ENCODE results near the gene NKAIN2. TPM values are rescaled to one million over a fixed set of nuclear protein-coding genes. Genes with fewer than 3 reads are reported as not detected.

The NKAIN2 gene
- total RNA-seq, 1 experiment from 2014 or later = 2.7 TPM

DNA sequence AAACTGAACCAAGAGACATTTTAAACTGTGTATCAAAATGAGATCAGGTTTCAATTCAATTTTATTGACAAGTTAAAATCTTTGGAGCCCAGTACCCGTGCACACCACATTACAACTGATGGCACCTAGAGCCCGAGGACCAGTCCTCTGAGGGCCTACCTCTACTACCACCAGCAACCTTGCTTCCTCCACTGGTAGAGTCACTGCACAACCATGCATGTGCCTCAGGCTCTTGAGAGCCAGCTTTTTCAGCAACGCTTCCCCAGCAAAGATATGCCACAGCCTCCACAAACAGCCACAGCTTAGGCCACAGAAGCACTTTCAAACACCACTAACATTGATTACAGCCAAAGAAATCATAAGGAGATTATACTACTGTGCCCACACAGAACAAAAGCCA lies 830.0 kb downstream of the NKAIN2 start:
- DNase-seq (ENCODE audit: unreplicated experiment) = no peak
- TF ChIP-seq, protein P1, sequence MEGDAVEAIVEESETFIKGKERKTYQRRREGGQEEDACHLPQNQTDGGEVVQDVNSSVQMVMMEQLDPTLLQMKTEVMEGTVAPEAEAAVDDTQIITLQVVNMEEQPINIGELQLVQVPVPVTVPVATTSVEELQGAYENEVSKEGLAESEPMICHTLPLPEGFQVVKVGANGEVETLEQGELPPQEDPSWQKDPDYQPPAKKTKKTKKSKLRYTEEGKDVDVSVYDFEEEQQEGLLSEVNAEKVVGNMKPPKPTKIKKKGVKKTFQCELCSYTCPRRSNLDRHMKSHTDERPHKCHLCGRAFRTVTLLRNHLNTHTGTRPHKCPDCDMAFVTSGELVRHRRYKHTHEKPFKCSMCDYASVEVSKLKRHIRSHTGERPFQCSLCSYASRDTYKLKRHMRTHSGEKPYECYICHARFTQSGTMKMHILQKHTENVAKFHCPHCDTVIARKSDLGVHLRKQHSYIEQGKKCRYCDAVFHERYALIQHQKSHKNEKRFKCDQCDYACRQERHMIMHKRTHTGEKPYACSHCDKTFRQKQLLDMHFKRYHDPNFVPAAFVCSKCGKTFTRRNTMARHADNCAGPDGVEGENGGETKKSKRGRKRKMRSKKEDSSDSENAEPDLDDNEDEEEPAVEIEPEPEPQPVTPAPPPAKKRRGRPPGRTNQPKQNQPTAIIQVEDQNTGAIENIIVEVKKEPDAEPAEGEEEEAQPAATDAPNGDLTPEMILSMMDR (IDR thresholded peaks at IDR 0.05; ENCODE audit: unreplicated experiment) = no peak
- Mint-ChIP-seq H3K9me3 (ENCODE audit: unreplicated experiment) (peaks cover 9% of the 10 kb centered on the region), H3K4me1 (ENCODE audit: insufficient read depth, unreplicated experiment) (no peaks in the 10 kb centered on the region), H3K36me3 (ENCODE audit: insufficient read depth, unreplicated experiment) (no peaks in the 10 kb centered on the region), H3K4me3 (ENCODE audit: unreplicated experiment) (no peak overlapping the region), H3K27ac (ENCODE audit: low read depth, unreplicated experiment) (no peak overlapping the region), H3K27me3 (ENCODE audit: insufficient read depth, unreplicated experiment) (no peaks in the 10 kb centered on the region)
- POLR2A ChIA-PET = no interaction called here
- no TSS peak for BruUV-seq (replicated peaks)
- intact Hi-C loops (cut with micrococcal nuclease) = no loop called here
- CTCF ChIA-PET = no interaction called here

DNA sequence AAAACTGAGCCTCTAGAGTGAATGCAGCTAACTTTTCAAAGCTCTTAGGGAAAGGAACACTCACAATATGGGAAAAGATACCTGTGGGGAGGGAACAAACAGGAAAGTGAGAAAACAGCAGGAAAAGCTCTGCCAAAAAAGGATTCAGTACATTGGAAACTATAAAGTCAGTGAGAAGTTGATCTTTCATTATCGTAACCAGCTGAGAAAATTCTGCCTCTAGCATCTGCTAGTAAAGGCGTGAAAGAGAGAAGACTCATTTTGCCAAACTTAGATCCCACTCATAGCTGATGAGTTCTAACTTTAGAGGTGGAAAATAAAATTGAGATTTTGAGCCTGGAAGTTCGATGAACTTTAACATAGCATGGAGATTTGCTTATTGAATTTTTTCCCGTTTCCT lies 836.8 kb downstream of the NKAIN2 start:
- BruUV-seq (replicated peaks) = no TSS peak
- no peak overlapping the region for H3K27ac Mint-ChIP-seq (ENCODE audit: low read depth, unreplicated experiment)

DNA sequence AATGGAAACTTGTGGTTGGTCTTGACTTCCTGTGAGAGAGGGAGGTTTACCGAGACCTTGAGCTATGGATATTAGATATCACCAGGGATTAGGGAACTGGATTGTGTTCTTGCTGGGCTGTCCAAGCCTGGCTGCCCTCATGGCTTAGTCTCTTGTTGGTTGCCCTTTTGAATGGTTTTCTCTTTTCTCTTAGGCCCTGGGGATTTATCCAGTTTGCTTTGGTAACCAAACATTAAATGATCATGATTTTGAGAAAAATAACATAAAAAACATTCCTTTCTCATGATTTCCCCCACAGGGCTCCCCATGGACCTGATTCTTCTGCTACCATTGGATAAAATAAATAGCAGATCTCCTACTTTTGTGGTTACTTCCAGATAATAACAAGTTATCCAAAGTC lies 852.2 kb downstream of the NKAIN2 start:
- CTCF ChIA-PET = no interaction called here
- POLR2A ChIA-PET = no interaction called here
- H3K27me3 Mint-ChIP-seq (ENCODE audit: insufficient read depth, unreplicated experiment) = no peaks in the 10 kb centered on the region
- H3K27ac Mint-ChIP-seq (ENCODE audit: low read depth, unreplicated experiment) = no peak overlapping the region
- intact Hi-C loops (cut with micrococcal nuclease) = no loop called here
- no TSS peak for BruUV-seq (replicated peaks)
- no peaks in the 10 kb centered on the region for H3K4me1 Mint-ChIP-seq (ENCODE audit: insufficient read depth, unreplicated experiment)
- no peaks in the 10 kb centered on the region for H3K36me3 Mint-ChIP-seq (ENCODE audit: insufficient read depth, unreplicated experiment)
- H3K9me3 Mint-ChIP-seq (ENCODE audit: unreplicated experiment) = no peaks in the 10 kb centered on the region
- no peak overlapping the region for H3K4me3 Mint-ChIP-seq (ENCODE audit: unreplicated experiment)
- TF ChIP-seq, protein P1 (IDR thresholded peaks at IDR 0.05; ENCODE audit: unreplicated experiment) = no peak
- DNase-seq (ENCODE audit: unreplicated experiment) = no peak

More for the DNA sequence above, 836.8 kb downstream of the NKAIN2 start:
- Mint-ChIP-seq H3K4me3 (ENCODE audit: unreplicated experiment) (no peak overlapping the region), H3K4me1 (ENCODE audit: insufficient read depth, unreplicated experiment) (no peaks in the 10 kb centered on the region), H3K36me3 (ENCODE audit: insufficient read depth, unreplicated experiment) (no peaks in the 10 kb centered on the region), H3K27me3 (ENCODE audit: insufficient read depth, unreplicated experiment) (no peaks in the 10 kb centered on the region), H3K9me3 (ENCODE audit: unreplicated experiment) (no peaks in the 10 kb centered on the region)
- CTCF ChIA-PET = interaction anchor here (0.7 to 0.8 kb wide), 2 partner anchors 837 to 1224 kb away, joined by 3 read pairs; no protein-coding TSS in a partner anchor
- no peak for DNase-seq (ENCODE audit: unreplicated experiment)
- intact Hi-C loops (cut with micrococcal nuclease) = no loop called here
- TF ChIP-seq, protein P1 (IDR thresholded peaks at IDR 0.05; ENCODE audit: unreplicated experiment) = no peak
- POLR2A ChIA-PET = no interaction called here

DNA sequence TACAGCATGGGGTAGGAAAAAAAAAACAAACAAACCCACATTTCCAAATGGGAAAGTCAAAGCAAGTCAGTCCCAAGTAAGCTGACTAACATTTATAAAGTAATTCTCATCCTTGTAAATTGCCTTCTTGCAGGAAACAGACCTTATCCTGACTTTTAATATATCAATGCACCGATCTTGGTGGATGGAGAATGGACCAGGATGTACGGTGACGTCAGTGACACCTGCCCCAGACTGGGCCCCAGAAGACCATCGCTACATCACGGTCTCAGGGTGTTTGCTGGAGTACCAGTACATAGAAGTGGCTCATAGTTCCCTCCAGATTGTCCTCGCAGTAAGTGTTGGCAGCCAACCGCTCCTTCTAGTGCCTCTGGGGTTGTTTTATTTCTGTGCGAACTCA lies 854.4 kb downstream of the NKAIN2 start:
- intact Hi-C loops (cut with micrococcal nuclease) = no loop called here
- no peaks in the 10 kb centered on the region for H3K36me3 Mint-ChIP-seq (ENCODE audit: insufficient read depth, unreplicated experiment)
- BruUV-seq (replicated peaks) = no TSS peak
- no peaks in the 10 kb centered on the region for H3K4me1 Mint-ChIP-seq (ENCODE audit: insufficient read depth, unreplicated experiment)
- no peaks in the 10 kb centered on the region for H3K27me3 Mint-ChIP-seq (ENCODE audit: insufficient read depth, unreplicated experiment)
- H3K4me3 Mint-ChIP-seq (ENCODE audit: unreplicated experiment) = no peak overlapping the region
- no peak overlapping the region for H3K27ac Mint-ChIP-seq (ENCODE audit: low read depth, unreplicated experiment)
- POLR2A ChIA-PET = no interaction called here
- DNase-seq (ENCODE audit: unreplicated experiment) = no peak
- TF ChIP-seq, protein P1 (IDR thresholded peaks at IDR 0.05; ENCODE audit: unreplicated experiment) = no peak
- CTCF ChIA-PET = no interaction called here
- no peaks in the 10 kb centered on the region for H3K9me3 Mint-ChIP-seq (ENCODE audit: unreplicated experiment)
